ENCODE data around the gene SAMD14. TPM values are rescaled to one million over a fixed set of nuclear protein-coding genes. Genes with fewer than 3 reads are reported as not detected.
A peak's percentile ranks its signal among the peaks of the same experiment; 100 is the strongest.

Gene SAMD14
- total RNA-seq, 4 donors from 2014 or later: 0.04 to 3.8 (median 0.31) TPM; not detected in 1

GRCh38 chr17:50127697-50128361 is 2.1 kb downstream of the SAMD14 start:
- TF ChIP-seq, protein P1, sequence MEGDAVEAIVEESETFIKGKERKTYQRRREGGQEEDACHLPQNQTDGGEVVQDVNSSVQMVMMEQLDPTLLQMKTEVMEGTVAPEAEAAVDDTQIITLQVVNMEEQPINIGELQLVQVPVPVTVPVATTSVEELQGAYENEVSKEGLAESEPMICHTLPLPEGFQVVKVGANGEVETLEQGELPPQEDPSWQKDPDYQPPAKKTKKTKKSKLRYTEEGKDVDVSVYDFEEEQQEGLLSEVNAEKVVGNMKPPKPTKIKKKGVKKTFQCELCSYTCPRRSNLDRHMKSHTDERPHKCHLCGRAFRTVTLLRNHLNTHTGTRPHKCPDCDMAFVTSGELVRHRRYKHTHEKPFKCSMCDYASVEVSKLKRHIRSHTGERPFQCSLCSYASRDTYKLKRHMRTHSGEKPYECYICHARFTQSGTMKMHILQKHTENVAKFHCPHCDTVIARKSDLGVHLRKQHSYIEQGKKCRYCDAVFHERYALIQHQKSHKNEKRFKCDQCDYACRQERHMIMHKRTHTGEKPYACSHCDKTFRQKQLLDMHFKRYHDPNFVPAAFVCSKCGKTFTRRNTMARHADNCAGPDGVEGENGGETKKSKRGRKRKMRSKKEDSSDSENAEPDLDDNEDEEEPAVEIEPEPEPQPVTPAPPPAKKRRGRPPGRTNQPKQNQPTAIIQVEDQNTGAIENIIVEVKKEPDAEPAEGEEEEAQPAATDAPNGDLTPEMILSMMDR (IDR thresholded peaks at IDR 0.05 in 4 of 5, conservative IDR thresholded peaks at IDR 0.05 in 1 of 5): no peak
- Histone ChIP-seq H3K4me3 (no peak overlapping the region), H3K27ac (no peak overlapping the region), H3K4me1 (peaks cover 13 to 30% of the 10 kb centered on the region in 2 donors), H3K27me3 (peaks cover 0 to 4% (median 0%) of the 10 kb centered on the region in 3 donors), H3K36me3 (no peaks in the 10 kb centered on the region), H3K9me3 (no peaks in the 10 kb centered on the region)
- in situ Hi-C loops (cut with MboI; ENCODE audit: low sequenced_read_pairs in 4 of 4) (no loop called here), intact Hi-C loops (cut with DNase I; ENCODE audit: low total_unique reads) (no loop called here)
- no peak for ATAC-seq
- no peak for DNase-seq

DNA sequence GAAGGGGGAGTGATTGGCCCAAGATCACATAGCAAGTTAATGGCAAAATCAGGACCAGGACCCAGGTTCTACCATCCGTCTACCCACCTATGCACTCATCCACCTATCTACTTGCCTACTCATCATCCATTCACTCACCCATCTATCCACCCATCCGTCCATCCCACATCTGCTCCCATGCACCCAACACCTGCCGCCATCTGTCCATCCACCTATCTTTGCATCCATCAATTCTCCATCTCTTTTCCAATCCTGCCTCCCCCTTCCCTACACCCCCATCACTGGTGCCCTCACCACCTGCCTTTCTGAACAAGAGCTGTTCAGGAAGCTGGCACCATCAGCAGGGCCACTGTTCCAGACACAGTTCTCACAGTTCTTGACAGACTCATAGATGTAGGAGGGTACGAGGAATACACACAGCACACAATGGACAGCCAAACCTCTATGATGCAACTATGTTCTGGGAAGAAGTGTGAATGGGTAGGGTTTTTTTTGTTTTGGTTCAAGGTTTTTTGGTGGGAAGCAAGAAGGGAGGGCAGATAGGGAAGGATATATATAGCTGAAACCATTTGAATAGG is 4.5 kb downstream of the SAMD14 start:
- in situ Hi-C loops (cut with MboI; ENCODE audit: low sequenced_read_pairs in 4 of 4): no loop called here
- ATAC-seq (no peak), DNase-seq (no peak)
- Histone ChIP-seq H3K4me3 (no peak overlapping the region), H3K36me3 (no peaks in the 10 kb centered on the region), H3K9me3 (no peaks in the 10 kb centered on the region), H3K27me3 (peaks cover 0 to 4% (median 0%) of the 10 kb centered on the region in 3 donors), H3K4me1 (peaks cover 0 to 14% of the 10 kb centered on the region in 2 donors), H3K27ac (no peak overlapping the region)
- TF ChIP-seq POLR2A (IDR thresholded peaks at IDR 0.05): no peak
- TF ChIP-seq, protein P1 (IDR thresholded peaks at IDR 0.05 in 4 of 5, conservative IDR thresholded peaks at IDR 0.05 in 1 of 5): no peak
- intact Hi-C loops (cut with DNase I; ENCODE audit: low total_unique reads): no loop called here

- in situ Hi-C loops (cut with MboI; ENCODE audit: low sequenced_read_pairs in 4 of 4): no loop called here
- Histone ChIP-seq H3K27me3 (peaks cover 0 to 2% (median 0%) of the 10 kb centered on the region in 3 donors), H3K4me1 (peaks cover 0 to 3% of the 10 kb centered on the region in 2 donors), H3K36me3 (no peaks in the 10 kb centered on the region), H3K27ac (peak overlapping the region in 3 of 4 donors; percentile 28 to 61 (median 52)), H3K4me3 (no peak overlapping the region), H3K9me3 (no peaks in the 10 kb centered on the region)
- DNase-seq (no peak), ATAC-seq (no peak)
- TF ChIP-seq POLR2A (IDR thresholded peaks at IDR 0.05): no peak
- TF ChIP-seq, protein P1 (IDR thresholded peaks at IDR 0.05 in 4 of 5, conservative IDR thresholded peaks at IDR 0.05 in 1 of 5): no peak
- intact Hi-C loops (cut with DNase I; ENCODE audit: low total_unique reads): no loop called here
These were observed 6.2 kb downstream of the SAMD14 start for GRCh38 chr17:50123649-50124349.

GRCh38 chr17:50122945-50123344 is 7.0 kb downstream of the SAMD14 start:
- no peak for DNase-seq
- H3K36me3 ChIP-seq: no peaks in the 10 kb centered on the region
- H3K9me3 ChIP-seq: no peaks in the 10 kb centered on the region
- H3K4me1 ChIP-seq: peaks cover 0 to 4% of the 10 kb centered on the region in 2 donors
- H3K27ac ChIP-seq: no peak overlapping the region
- intact Hi-C loops (cut with DNase I; ENCODE audit: low total_unique reads) (no loop called here), in situ Hi-C loops (cut with MboI; ENCODE audit: low sequenced_read_pairs in 4 of 4) (no loop called here)
- no peak overlapping the region for H3K4me3 ChIP-seq
- no peaks in the 10 kb centered on the region for H3K27me3 ChIP-seq
- no peak for ATAC-seq
- TF ChIP-seq POLR2A (IDR thresholded peaks at IDR 0.05): no peak
- TF ChIP-seq, protein P1 (IDR thresholded peaks at IDR 0.05 in 4 of 5, conservative IDR thresholded peaks at IDR 0.05 in 1 of 5): no peak
